AG09309 (cell line): ENCODE data around the gene SPACA9.

Experiments used
- DNase-seq: peaks from one replicate; pipeline ENCODE4 v3.0.0-alpha.2; 2010; ENCODE audit warnings: low read depth
- H3K4me3 ChIP-seq: 2 replicates; pipeline ENCODE4 v1.5.1; 2011; ENCODE audit warnings: mild to moderate bottlenecking, low read depth, low read length, moderate library complexity; ENCODE audit not compliant: control insufficient read depth
- TF ChIP-seq, protein P1 (sequence below): IDR thresholded peaks from 2 replicates; pipeline ENCODE4 v1.5.1; 2011; ENCODE audit warnings: mild to moderate bottlenecking, low read depth, low read length, inconsistent platforms; ENCODE audit not compliant: insufficient read depth, control insufficient read depth; ENCODE audit errors: missing control alignments

SPACA9 gene

DNA sequence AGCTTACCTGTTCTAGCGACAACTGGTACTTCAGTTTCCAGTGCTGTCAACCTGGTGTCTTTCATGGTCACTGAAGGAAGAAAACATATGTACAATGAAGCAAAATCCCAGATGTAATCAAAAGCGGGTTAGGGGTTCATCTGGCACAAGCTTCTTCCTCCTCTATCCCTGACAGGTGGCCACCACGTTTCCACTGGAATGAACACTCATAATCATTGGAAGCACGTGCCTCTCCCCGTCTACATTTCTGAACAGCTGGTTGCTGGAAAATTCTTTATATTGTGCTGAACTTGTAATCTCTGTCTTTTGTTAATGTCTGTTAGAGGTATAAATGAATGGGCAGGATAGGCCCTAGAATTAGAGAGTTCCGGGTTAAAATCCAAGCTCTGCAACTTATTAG lies 56.3 kb downstream of the SPACA9 start:
- DNase-seq: no peak
- H3K4me3 ChIP-seq: no peak overlapping the region
- TF ChIP-seq, protein P1, sequence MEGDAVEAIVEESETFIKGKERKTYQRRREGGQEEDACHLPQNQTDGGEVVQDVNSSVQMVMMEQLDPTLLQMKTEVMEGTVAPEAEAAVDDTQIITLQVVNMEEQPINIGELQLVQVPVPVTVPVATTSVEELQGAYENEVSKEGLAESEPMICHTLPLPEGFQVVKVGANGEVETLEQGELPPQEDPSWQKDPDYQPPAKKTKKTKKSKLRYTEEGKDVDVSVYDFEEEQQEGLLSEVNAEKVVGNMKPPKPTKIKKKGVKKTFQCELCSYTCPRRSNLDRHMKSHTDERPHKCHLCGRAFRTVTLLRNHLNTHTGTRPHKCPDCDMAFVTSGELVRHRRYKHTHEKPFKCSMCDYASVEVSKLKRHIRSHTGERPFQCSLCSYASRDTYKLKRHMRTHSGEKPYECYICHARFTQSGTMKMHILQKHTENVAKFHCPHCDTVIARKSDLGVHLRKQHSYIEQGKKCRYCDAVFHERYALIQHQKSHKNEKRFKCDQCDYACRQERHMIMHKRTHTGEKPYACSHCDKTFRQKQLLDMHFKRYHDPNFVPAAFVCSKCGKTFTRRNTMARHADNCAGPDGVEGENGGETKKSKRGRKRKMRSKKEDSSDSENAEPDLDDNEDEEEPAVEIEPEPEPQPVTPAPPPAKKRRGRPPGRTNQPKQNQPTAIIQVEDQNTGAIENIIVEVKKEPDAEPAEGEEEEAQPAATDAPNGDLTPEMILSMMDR: no peak

DNA sequence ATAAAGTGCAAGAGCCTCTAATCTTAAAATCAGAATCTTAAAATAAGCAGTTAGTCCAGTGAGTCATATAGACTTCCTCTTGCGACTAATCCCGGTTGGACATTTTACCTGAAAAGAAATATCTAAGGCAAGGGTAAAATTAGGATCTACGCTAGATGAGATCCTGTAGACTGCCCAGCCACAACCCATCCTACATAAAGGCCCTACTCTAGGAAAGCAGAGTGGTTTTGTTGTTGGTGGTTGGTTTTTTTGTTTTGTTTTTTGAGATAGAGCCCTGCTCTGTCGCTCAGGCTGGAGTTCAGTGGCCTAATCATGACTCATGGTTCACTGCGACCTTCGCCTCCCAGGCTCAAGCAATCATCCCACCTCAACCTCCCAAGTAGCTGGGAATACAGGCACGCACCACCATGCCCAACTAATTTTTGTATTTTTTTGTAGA lies 58.8 kb downstream of the SPACA9 start:
- no peak for DNase-seq
- TF ChIP-seq, protein P1: no peak
- no peak overlapping the region for H3K4me3 ChIP-seq

DNA sequence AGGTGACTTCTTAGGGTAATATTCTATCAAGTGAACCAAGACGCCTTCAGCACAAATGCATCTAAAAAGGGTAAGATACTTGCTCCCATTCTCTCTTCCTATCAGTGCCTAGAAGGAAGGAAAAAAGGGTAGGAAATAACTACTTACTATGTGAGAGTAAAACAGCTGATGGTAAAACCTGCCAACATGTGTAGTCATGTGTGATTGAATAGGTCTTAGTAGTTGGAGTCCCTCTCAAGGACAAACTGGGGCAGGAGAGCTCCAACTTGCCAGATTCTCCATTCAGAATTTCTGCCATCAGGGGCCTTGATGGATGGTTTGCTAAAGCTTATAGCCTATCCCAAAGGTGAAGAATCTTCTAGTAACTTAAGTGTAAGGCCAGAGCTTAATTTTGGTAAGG lies 60.5 kb downstream of the SPACA9 start:
- no peak overlapping the region for H3K4me3 ChIP-seq
- no peak for DNase-seq
- TF ChIP-seq, protein P1: no peak
